Astrocyte (in vitro differentiated cells and primary cell): ENCODE results near the gene EMP1.

Experiments
- EZH2 ChIP-seq: IDR thresholded peaks from 2 replicates; pipeline ENCODE4 v1.6.1; 2012; ENCODE audit warnings: mild to moderate bottlenecking, low read length, inconsistent platforms; ENCODE audit not compliant: insufficient read depth
- TF ChIP-seq, protein P1 (sequence below): IDR thresholded peaks from 2 replicates; pipeline ENCODE4 v1.5.1; 2011; ENCODE audit warnings: low read depth, mild to moderate bottlenecking, inconsistent platforms, low read length, moderate library complexity; ENCODE audit not compliant: insufficient read depth

DNA sequence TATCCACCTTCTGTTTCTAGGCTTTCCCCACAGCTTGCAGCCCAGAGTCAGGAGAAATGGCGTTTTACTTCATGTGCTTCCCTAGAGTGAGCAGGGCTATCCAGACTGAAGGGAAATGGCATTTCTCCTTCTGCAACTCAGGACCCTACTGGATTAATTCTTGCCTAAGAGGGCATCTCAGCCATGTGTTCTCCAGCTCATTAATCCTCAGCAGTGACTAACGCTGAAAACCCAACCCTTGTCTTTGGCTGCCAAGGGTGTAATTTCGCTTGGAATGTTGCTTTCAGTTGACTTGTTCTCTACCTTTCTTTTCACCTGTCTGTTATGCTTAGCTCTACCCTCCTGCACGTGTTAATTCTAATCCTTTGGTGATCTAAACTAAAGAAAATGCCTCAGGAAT lies 21.0 kb upstream of the EMP1 start:
- TF ChIP-seq, protein P1, sequence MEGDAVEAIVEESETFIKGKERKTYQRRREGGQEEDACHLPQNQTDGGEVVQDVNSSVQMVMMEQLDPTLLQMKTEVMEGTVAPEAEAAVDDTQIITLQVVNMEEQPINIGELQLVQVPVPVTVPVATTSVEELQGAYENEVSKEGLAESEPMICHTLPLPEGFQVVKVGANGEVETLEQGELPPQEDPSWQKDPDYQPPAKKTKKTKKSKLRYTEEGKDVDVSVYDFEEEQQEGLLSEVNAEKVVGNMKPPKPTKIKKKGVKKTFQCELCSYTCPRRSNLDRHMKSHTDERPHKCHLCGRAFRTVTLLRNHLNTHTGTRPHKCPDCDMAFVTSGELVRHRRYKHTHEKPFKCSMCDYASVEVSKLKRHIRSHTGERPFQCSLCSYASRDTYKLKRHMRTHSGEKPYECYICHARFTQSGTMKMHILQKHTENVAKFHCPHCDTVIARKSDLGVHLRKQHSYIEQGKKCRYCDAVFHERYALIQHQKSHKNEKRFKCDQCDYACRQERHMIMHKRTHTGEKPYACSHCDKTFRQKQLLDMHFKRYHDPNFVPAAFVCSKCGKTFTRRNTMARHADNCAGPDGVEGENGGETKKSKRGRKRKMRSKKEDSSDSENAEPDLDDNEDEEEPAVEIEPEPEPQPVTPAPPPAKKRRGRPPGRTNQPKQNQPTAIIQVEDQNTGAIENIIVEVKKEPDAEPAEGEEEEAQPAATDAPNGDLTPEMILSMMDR: no peak
- no peak for TF ChIP-seq EZH2
